GM12892 (cell line): ENCODE results near the gene MVB12B.

Source experiments
- POLR2A ChIP-seq: IDR thresholded peaks from 2 replicates; pipeline ENCODE4 v1.6.1; 2011; ENCODE audit warnings: low read depth, low read length, control low read depth
- POLR2AphosphoS5 ChIP-seq: IDR thresholded peaks from 2 replicates; pipeline ENCODE4 v1.6.1; 2011; ENCODE audit warnings: low read depth, low read length, control low read depth
- TAF1 ChIP-seq: IDR thresholded peaks from 2 replicates; pipeline ENCODE4 v1.6.1; 2011; ENCODE audit warnings: low read depth, mild to moderate bottlenecking, control low read depth, low read length, borderline replicate concordance

DNA sequence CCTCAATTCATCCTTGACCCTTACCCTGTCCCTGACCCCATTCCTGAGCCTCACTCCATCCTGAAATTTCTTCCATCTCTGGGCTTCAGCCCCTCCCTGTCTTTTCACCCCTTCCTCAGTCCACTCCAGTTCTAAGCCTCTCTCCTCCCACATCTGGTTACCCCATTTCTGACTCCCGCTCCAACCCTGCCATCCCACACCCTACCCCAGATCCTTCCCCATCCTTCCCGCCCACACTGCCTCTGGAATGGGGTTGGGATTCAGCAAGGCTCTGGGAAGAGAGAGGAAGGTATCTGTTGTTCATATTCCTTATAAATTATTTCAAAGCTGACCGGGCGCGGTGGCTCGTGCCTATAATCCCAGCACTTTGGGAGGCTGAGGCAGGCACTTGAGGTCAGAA lies 29.9 kb upstream of the MVB12B start:
- no peak for TF ChIP-seq POLR2A
- no peak for TF ChIP-seq POLR2AphosphoS5
- TF ChIP-seq TAF1: no peak
